GM19372 (cell line): ENCODE results near the gene ST6GALNAC2.

Experiments used
- ATAC-seq: cut with Tn5 transposase; IDR thresholded peaks from one replicate; pipeline ENCODE4 v1.9.1; 2021; ENCODE audit warnings: mild to moderate bottlenecking, low read depth, moderate library complexity; ENCODE audit not compliant: unreplicated experiment

ST6GALNAC2 gene

GRCh38 chr17:76558198-76559095 is 27.2 kb downstream of the ST6GALNAC2 start:
- ATAC-seq: no peak

- peak; percentile 86 for ATAC-seq
These were observed 28.1 kb downstream of the ST6GALNAC2 start for GRCh38 chr17:76557368-76558197.

GRCh38 chr17:76556765-76557367 is 28.8 kb downstream of the ST6GALNAC2 start:
- ATAC-seq: no peak

GRCh38 chr17:76554131-76554530 is 31.5 kb downstream of the ST6GALNAC2 start:
- no peak for ATAC-seq

GRCh38 chr17:76553178-76553908 is 32.3 kb downstream of the ST6GALNAC2 start:
- ATAC-seq: no peak

- no peak for ATAC-seq
These were observed 34.0 kb downstream of the ST6GALNAC2 start for GRCh38 chr17:76551685-76552084.

- no peak for ATAC-seq
These were observed 34.7 kb downstream of the ST6GALNAC2 start for GRCh38 chr17:76550712-76551615.

- ATAC-seq: no peak
These were observed 36.1 kb downstream of the ST6GALNAC2 start for GRCh38 chr17:76549539-76549938.

- ATAC-seq: no peak
These were observed 36.5 kb downstream of the ST6GALNAC2 start for GRCh38 chr17:76549215-76549518.

GRCh38 chr17:76548378-76549214 is 37.1 kb downstream of the ST6GALNAC2 start:
- ATAC-seq: no peak

- ATAC-seq: no peak
These were observed 37.9 kb downstream of the ST6GALNAC2 start for GRCh38 chr17:76547642-76548202.

- no peak for ATAC-seq
These were observed 38.4 kb downstream of the ST6GALNAC2 start for GRCh38 chr17:76547183-76547641.

- ATAC-seq: no peak
These were observed 39.0 kb downstream of the ST6GALNAC2 start for GRCh38 chr17:76546556-76547182.

GRCh38 chr17:76545918-76546555 is 39.6 kb downstream of the ST6GALNAC2 start:
- ATAC-seq: no peak

- no peak for ATAC-seq
These were observed 40.9 kb downstream of the ST6GALNAC2 start for GRCh38 chr17:76544546-76545365.

- no peak for ATAC-seq
These were observed 41.7 kb downstream of the ST6GALNAC2 start for GRCh38 chr17:76543826-76544545.
